Measurements from ENCODE around the gene PHYKPL.

PHYKPL gene

GRCh38 chr5:178234121-178234749, 1.6 kb upstream of the PHYKPL start:
- no peaks in the 10 kb centered on the region for H3K36me3 ChIP-seq (replicated peaks; ENCODE audit: insufficient read depth, low read length)
- H3K9me2 ChIP-seq (replicated peaks; ENCODE audit: insufficient read depth, low read length), result no peaks in the 10 kb centered on the region
- H4K20me1 ChIP-seq (ENCODE audit: insufficient read depth, low read length), result no peaks in the 10 kb centered on the region
- H3K4me2 ChIP-seq (ENCODE audit: low read depth, low read length), result no peak overlapping the region
- peaks cover 10% of the 10 kb centered on the region; the same call in 1 of the 2 replicates for H3F3A ChIP-seq (ENCODE audit: insufficient read depth, low read length)
- no peak for DNase-seq
- H3K27ac ChIP-seq (ENCODE audit: low read length), result no peak overlapping the region
- no peak for TF ChIP-seq CTCF (IDR thresholded peaks at IDR 0.05; ENCODE audit: low read length)
- no peak for TF ChIP-seq EZH2 (optimal IDR thresholded peaks at IDR 0.05; ENCODE audit: low read depth, low read length)
- no peak for TF ChIP-seq EZH2phosphoT487 (IDR thresholded peaks at IDR 0.05; ENCODE audit: low read length)
- H3K9ac ChIP-seq (ENCODE audit: low read length), result no peak overlapping the region
- H2AFZ ChIP-seq (ENCODE audit: low read length), result no peak overlapping the region
- peaks cover 17% of the 10 kb centered on the region for H3K4me1 ChIP-seq (ENCODE audit: low read length)
- no peaks in the 10 kb centered on the region for H3K9me3 ChIP-seq (replicated peaks; ENCODE audit: insufficient read depth, low read length)
- peaks cover 27% of the 10 kb centered on the region for H3K79me2 ChIP-seq (ENCODE audit: low read length)
- no peaks in the 10 kb centered on the region for H3K27me3 ChIP-seq (replicated peaks; ENCODE audit: insufficient read depth, low read length)
- no peak overlapping the region for H3K4me3 ChIP-seq (ENCODE audit: low read length)

- Histone ChIP-seq H3K4me2 (ENCODE audit: low read depth, low read length) (peak overlapping the region; percentile 93), H3K9me2 (replicated peaks; ENCODE audit: insufficient read depth, low read length) (no peaks in the 10 kb centered on the region), H2AFZ (ENCODE audit: low read length) (peak overlapping the region; percentile 96), H3K9ac (ENCODE audit: low read length) (peak overlapping the region; percentile 86), H4K20me1 (ENCODE audit: insufficient read depth, low read length) (no peaks in the 10 kb centered on the region), H3F3A (ENCODE audit: insufficient read depth, low read length) (peaks cover 10% of the 10 kb centered on the region; the same call in 1 of the 2 replicates), H3K27ac (ENCODE audit: low read length) (peak overlapping the region; percentile 40; the same call in 1 of the 2 replicates), H3K4me3 (ENCODE audit: low read length) (peak overlapping the region; percentile 97), H3K4me1 (ENCODE audit: low read length) (peaks cover 17% of the 10 kb centered on the region), H3K9me3 (replicated peaks; ENCODE audit: insufficient read depth, low read length) (no peaks in the 10 kb centered on the region), H3K36me3 (replicated peaks; ENCODE audit: insufficient read depth, low read length) (no peaks in the 10 kb centered on the region), H3K27me3 (replicated peaks; ENCODE audit: insufficient read depth, low read length) (no peaks in the 10 kb centered on the region), H3K79me2 (ENCODE audit: low read length) (peaks cover 27% of the 10 kb centered on the region)
- no peak for TF ChIP-seq CTCF (IDR thresholded peaks at IDR 0.05; ENCODE audit: low read length)
- TF ChIP-seq EZH2phosphoT487 (IDR thresholded peaks at IDR 0.05; ENCODE audit: low read length), result no peak
- no peak for TF ChIP-seq EZH2 (optimal IDR thresholded peaks at IDR 0.05; ENCODE audit: low read depth, low read length)
- no peak for DNase-seq
These were observed 373 bp upstream of the PHYKPL start for GRCh38 chr5:178232920-178233429.

- peaks cover 27% of the 10 kb centered on the region for H3K79me2 ChIP-seq (ENCODE audit: low read length)
- no peaks in the 10 kb centered on the region for H4K20me1 ChIP-seq (ENCODE audit: insufficient read depth, low read length)
- no peaks in the 10 kb centered on the region for H3K27me3 ChIP-seq (replicated peaks; ENCODE audit: insufficient read depth, low read length)
- peak overlapping the region; percentile 96 for H2AFZ ChIP-seq (ENCODE audit: low read length)
- no peak for TF ChIP-seq EZH2phosphoT487 (IDR thresholded peaks at IDR 0.05; ENCODE audit: low read length)
- TF ChIP-seq EZH2 (optimal IDR thresholded peaks at IDR 0.05; ENCODE audit: low read depth, low read length), result no peak
- no peak for TF ChIP-seq CTCF (IDR thresholded peaks at IDR 0.05; ENCODE audit: low read length)
- H3K4me2 ChIP-seq (ENCODE audit: low read depth, low read length), result peak overlapping the region; percentile 93
- peak overlapping the region; percentile 97 for H3K4me3 ChIP-seq (ENCODE audit: low read length)
- peaks cover 17% of the 10 kb centered on the region for H3K4me1 ChIP-seq (ENCODE audit: low read length)
- no peak for DNase-seq
- H3K36me3 ChIP-seq (replicated peaks; ENCODE audit: insufficient read depth, low read length), result no peaks in the 10 kb centered on the region
- no peaks in the 10 kb centered on the region for H3K9me3 ChIP-seq (replicated peaks; ENCODE audit: insufficient read depth, low read length)
- H3K27ac ChIP-seq (ENCODE audit: low read length), result peak overlapping the region; percentile 40; the same call in 1 of the 2 replicates
- no peaks in the 10 kb centered on the region for H3K9me2 ChIP-seq (replicated peaks; ENCODE audit: insufficient read depth, low read length)
- H3K9ac ChIP-seq (ENCODE audit: low read length), result peak overlapping the region; percentile 86
- H3F3A ChIP-seq (ENCODE audit: insufficient read depth, low read length), result peaks cover 10% of the 10 kb centered on the region; the same call in 1 of the 2 replicates
These were observed 971 bp downstream of the PHYKPL start for GRCh38 chr5:178231539-178232123.

Data from MM.1S (cell line).